HG03432 (cell line): Measurements from ENCODE around the gene CMTM4.
A peak's percentile ranks its signal among the peaks of the same experiment; 100 is the strongest.
"Not testable (repeated sequence)": the region's sequence is repeated elsewhere in the genome, so short reads cannot be mapped to it uniquely, and the experiment has no call there.

Source experiments
- ATAC-seq: cut with Tn5 transposase; IDR thresholded peaks from one replicate; pipeline ENCODE4 v1.9.1; 2021; ENCODE audit warnings: mild to moderate bottlenecking, moderate library complexity; ENCODE audit not compliant: unreplicated experiment

CMTM4 gene

GRCh38 chr16:66617728-66618127 lies 78.8 kb downstream of the CMTM4 start:
- ATAC-seq: no peak

- no peak for ATAC-seq
Observed at GRCh38 chr16:66617010-66617434, 79.5 kb downstream of the CMTM4 start.

GRCh38 chr16:66616592-66616991 lies 80.0 kb downstream of the CMTM4 start:
- no peak for ATAC-seq

- ATAC-seq: no peak
Observed at GRCh38 chr16:66616169-66616568, 80.4 kb downstream of the CMTM4 start.

GRCh38 chr16:66614161-66614802 lies 82.3 kb downstream of the CMTM4 start:
- no peak for ATAC-seq

GRCh38 chr16:66612422-66612821 lies 84.1 kb downstream of the CMTM4 start:
- no peak for ATAC-seq

GRCh38 chr16:66611911-66612310 lies 84.6 kb downstream of the CMTM4 start:
- not testable (repeated sequence) for ATAC-seq

- no peak for ATAC-seq
Observed at GRCh38 chr16:66610111-66610820, 86.3 kb downstream of the CMTM4 start.

- ATAC-seq: no peak
Observed at GRCh38 chr16:66609139-66609510, 87.4 kb downstream of the CMTM4 start.

GRCh38 chr16:66608241-66609138 lies 88.1 kb downstream of the CMTM4 start:
- ATAC-seq: no peak

- ATAC-seq: peak; percentile 55
Observed at GRCh38 chr16:66605979-66606751, 90.4 kb downstream of the CMTM4 start.

- ATAC-seq: peak; percentile 3
Observed at GRCh38 chr16:66605177-66605978, 91.2 kb downstream of the CMTM4 start.

GRCh38 chr16:66604376-66605176 lies 92.0 kb downstream of the CMTM4 start, which contains the start of gene CMTM3:
TSS of gene CMTM3 (plus strand) at chr16:66604704. CDS start at chr16:66604806, 102 bp downstream.
- ATAC-seq: peak; percentile 56

GRCh38 chr16:66603537-66604375 lies 92.8 kb downstream of the CMTM4 start:
- ATAC-seq: peak; percentile 21

GRCh38 chr16:66601471-66601870 lies 95.1 kb downstream of the CMTM4 start:
- ATAC-seq: no peak

GRCh38 chr16:66600477-66600876 lies 96.1 kb downstream of the CMTM4 start:
- ATAC-seq: no peak

GRCh38 chr16:66599726-66600125 lies 96.8 kb downstream of the CMTM4 start:
- no peak for ATAC-seq

GRCh38 chr16:66598111-66598510 lies 98.4 kb downstream of the CMTM4 start:
- no peak for ATAC-seq
